Activated CD8-positive, alpha-beta T cell treated with anti-CD3 and anti-CD28 coated beads for 36 hours (primary cell): ENCODE results near the gene CYTH3. TPM values are rescaled to one million over a fixed set of nuclear protein-coding genes. Genes with fewer than 3 reads are reported as not detected.

Experiments used
- ATAC-seq: fragments of 200-7000 bp; cut with Tn5 transposase; one replicate; pipeline ENCODE4 v1.10.0; 2021; ENCODE audit warnings: mild to moderate bottlenecking, moderate library complexity
- CTCF ChIA-PET: fragments of 350-600 bp; sonication (Branson Sonifier 250); formaldehyde crosslinking; loops from one replicate; lab custom pipeline; 2021; ENCODE audit warnings: antibody characterized with exemption; lab: Charles Lee
- POLR2A ChIA-PET: fragments of 350-600 bp; sonication (Branson Sonifier 250); formaldehyde crosslinking; loops from one replicate; lab custom pipeline; 2021; ENCODE audit warnings: antibody characterized with exemption; lab: Charles Lee
- DNase-seq: peaks from one replicate; pipeline ENCODE4 v3.0.0-alpha.2; 2020
- H3K27ac Mint-ChIP-seq: one replicate; pipeline ENCODE4 v1.8.0; 2021; ENCODE audit warnings: mild to moderate bottlenecking, mixed read lengths
- H3K27me3 Mint-ChIP-seq: one replicate; pipeline ENCODE4 v1.8.0; 2021; ENCODE audit warnings: mixed read lengths
- H3K36me3 Mint-ChIP-seq: one replicate; pipeline ENCODE4 v1.8.0; 2021; ENCODE audit warnings: low read depth, mixed read lengths
- H3K4me1 Mint-ChIP-seq: one replicate; pipeline ENCODE4 v1.8.0; 2021; ENCODE audit warnings: low read depth, mixed read lengths
- H3K4me3 Mint-ChIP-seq: one replicate; pipeline ENCODE4 v1.8.0; 2021; ENCODE audit warnings: mild to moderate bottlenecking, moderate library complexity, mixed read lengths
- H3K9me3 Mint-ChIP-seq: one replicate; pipeline ENCODE4 v1.8.0; 2021; ENCODE audit warnings: mixed read lengths
- CTCF ChIP-seq: fragments of 200-600 bp; IDR thresholded peaks from one replicate; pipeline ENCODE4 v1.8.0; 2022; ENCODE audit warnings: antibody characterized with exemption, mild to moderate bottlenecking
- intact Hi-C: fragments of 100-400 bp; cut with micrococcal nuclease; formaldehyde crosslinking; loops from one replicate; pipeline ENCODE4 v1.10.0; 2022
- total RNA-seq, 2 experiments: library from RNA; stranded (reverse); gene quantifications; one replicate each; pipeline ENCODE4 v1.2.3, GENCODE V29; 2021

The CYTH3 gene
- total RNA-seq, 2 experiments from 2014 or later, result 0.92 to 2.3 TPM

GRCh38 chr7:6148724-6149360, 123.6 kb downstream of the CYTH3 start:
- Mint-ChIP-seq H3K27me3 (no peaks in the 10 kb centered on the region), H3K4me1 (no peaks in the 10 kb centered on the region), H3K36me3 (peaks cover 42% of the 10 kb centered on the region), H3K4me3 (no peak overlapping the region), H3K9me3 (no peaks in the 10 kb centered on the region), H3K27ac (no peak overlapping the region)
- ChIA-PET POLR2A (no interaction called here), CTCF (interaction anchor here (1.2 kb wide), 1 partner anchor 16 kb away, joined by 3 read pairs; no protein-coding TSS in a partner anchor)
- intact Hi-C loops, result no loop called here
- DNase-seq (no peak), ATAC-seq (no peak)
- no peak for TF ChIP-seq CTCF

GRCh38 chr7:6147627-6148026, 124.8 kb downstream of the CYTH3 start:
- no peak overlapping the region for H3K27ac Mint-ChIP-seq
- TF ChIP-seq CTCF, result no peak
- DNase-seq, result no peak
- H3K4me1 Mint-ChIP-seq, result no peaks in the 10 kb centered on the region
- H3K9me3 Mint-ChIP-seq, result no peaks in the 10 kb centered on the region
- POLR2A ChIA-PET, result no interaction called here
- intact Hi-C loops, result no loop called here
- H3K36me3 Mint-ChIP-seq, result peaks cover 46% of the 10 kb centered on the region
- H3K27me3 Mint-ChIP-seq, result no peaks in the 10 kb centered on the region
- H3K4me3 Mint-ChIP-seq, result no peak overlapping the region
- ATAC-seq, result no peak
- CTCF ChIA-PET, result no interaction called here

- CTCF ChIA-PET, result interaction anchor here (0.8 kb wide), 1 partner anchor 8 kb away, joined by 3 read pairs; no protein-coding TSS in a partner anchor
- no peak for ATAC-seq
Observed at GRCh38 chr7:6146666-6147065, 125.8 kb downstream of the CYTH3 start.

GRCh38 chr7:6143997-6144396, 128.4 kb downstream of the CYTH3 start:
- H3K27me3 Mint-ChIP-seq, result no peaks in the 10 kb centered on the region
- CTCF ChIA-PET, result interaction anchor here (1.5 kb wide), 1 partner anchor 179 kb away, joined by 4 read pairs; no protein-coding TSS in a partner anchor
- no peak for TF ChIP-seq CTCF
- no peak overlapping the region for H3K27ac Mint-ChIP-seq
- peaks cover 32% of the 10 kb centered on the region for H3K36me3 Mint-ChIP-seq
- DNase-seq (no peak), ATAC-seq (no peak)
- POLR2A ChIA-PET, result no interaction called here
- H3K4me1 Mint-ChIP-seq, result no peaks in the 10 kb centered on the region
- intact Hi-C loops, result no loop called here
- H3K4me3 Mint-ChIP-seq, result no peak overlapping the region
- no peaks in the 10 kb centered on the region for H3K9me3 Mint-ChIP-seq

More at GRCh38 chr7:6146666-6147065, 125.8 kb downstream of the CYTH3 start:
- DNase-seq, result no peak
- intact Hi-C loops, result no loop called here
- Mint-ChIP-seq H3K27ac (no peak overlapping the region), H3K9me3 (no peaks in the 10 kb centered on the region), H3K27me3 (no peaks in the 10 kb centered on the region), H3K4me1 (no peaks in the 10 kb centered on the region), H3K36me3 (peaks cover 45% of the 10 kb centered on the region), H3K4me3 (no peak overlapping the region)
- POLR2A ChIA-PET, result no interaction called here
- no peak for TF ChIP-seq CTCF

GRCh38 chr7:6142871-6143380, 129.5 kb downstream of the CYTH3 start:
- ChIA-PET POLR2A (no interaction called here), CTCF (no interaction called here)
- TF ChIP-seq CTCF, result no peak
- peaks cover 29% of the 10 kb centered on the region for H3K36me3 Mint-ChIP-seq
- H3K27ac Mint-ChIP-seq, result no peak overlapping the region
- intact Hi-C loops, result no loop called here
- H3K9me3 Mint-ChIP-seq, result no peaks in the 10 kb centered on the region
- DNase-seq (no peak), ATAC-seq (no peak)
- no peak overlapping the region for H3K4me3 Mint-ChIP-seq
- H3K4me1 Mint-ChIP-seq, result no peaks in the 10 kb centered on the region
- H3K27me3 Mint-ChIP-seq, result no peaks in the 10 kb centered on the region
